Suppressor macrophage treated with lipopolysaccharide for 4 hours (primary cell): Measurements from ENCODE around the gene DMD.
A peak's percentile ranks its signal among the peaks of the same experiment; 100 is the strongest.

Source experiments
- DNase-seq: peaks from one replicate; pipeline ENCODE4 v3.0.0-alpha.2; 2020

DMD gene

GRCh38 chrX:32176510-32176909 is 1034.8 kb downstream of the DMD start:
- DNase-seq: no peak

GRCh38 chrX:32170481-32170880 is 1040.9 kb downstream of the DMD start:
- no peak for DNase-seq

GRCh38 chrX:32155044-32155638 is 1056.2 kb downstream of the DMD start:
- no peak for DNase-seq

- no peak for DNase-seq
Measured at GRCh38 chrX:32153585-32153984, 1057.8 kb downstream of the DMD start.

DNA sequence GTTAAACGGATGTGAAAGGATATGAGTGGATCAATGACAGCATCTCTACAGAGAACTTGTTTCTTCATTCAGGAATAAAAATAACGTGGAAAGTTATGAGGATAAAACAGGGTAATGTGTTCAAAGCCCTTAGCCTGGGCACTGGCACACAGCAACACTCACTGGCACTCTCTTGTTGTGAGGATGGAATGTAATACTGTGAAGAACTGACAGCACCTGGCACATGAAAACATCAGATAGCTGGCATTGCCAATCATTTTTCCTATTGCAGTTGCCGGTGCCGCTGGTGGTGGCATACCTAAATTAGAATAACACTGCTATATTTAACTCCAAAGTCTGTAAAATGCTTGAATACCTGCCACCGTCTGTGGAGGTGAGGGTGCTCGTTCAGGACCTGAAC is 1061.2 kb downstream of the DMD start:
- DNase-seq: no peak

- no peak for DNase-seq
Measured at GRCh38 chrX:32141841-32142240, 1069.5 kb downstream of the DMD start.

- DNase-seq: no peak
Measured at GRCh38 chrX:32139476-32139875, 1071.9 kb downstream of the DMD start.

DNA sequence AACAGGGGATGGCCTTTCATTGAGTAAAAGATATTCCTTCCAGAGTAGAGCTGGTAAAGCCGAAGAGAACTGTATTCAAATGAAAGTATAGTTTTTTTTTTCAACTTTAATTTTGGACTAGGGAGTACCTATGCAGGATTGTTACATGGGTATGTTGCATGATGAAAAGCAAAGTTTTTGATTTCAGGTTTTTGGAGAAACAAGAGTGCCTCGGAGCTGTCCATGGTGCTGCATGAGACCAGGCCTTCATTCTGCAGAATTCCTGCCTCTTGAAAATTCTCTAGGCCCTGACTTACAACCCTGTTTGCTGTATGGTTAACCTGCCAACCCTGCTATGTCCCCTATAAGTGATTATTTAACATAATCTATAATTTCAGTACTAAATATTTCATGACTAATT is 1073.8 kb downstream of the DMD start:
- no peak for DNase-seq

- DNase-seq: no peak
Measured at GRCh38 chrX:32126997-32127396, 1084.4 kb downstream of the DMD start.

- DNase-seq: no peak
Measured at GRCh38 chrX:32118832-32119231, 1092.5 kb downstream of the DMD start.

GRCh38 chrX:32116047-32116446 is 1095.3 kb downstream of the DMD start:
- DNase-seq: peak; percentile 0

- DNase-seq: no peak
Measured at GRCh38 chrX:32087663-32088062, 1123.7 kb downstream of the DMD start.

DNA sequence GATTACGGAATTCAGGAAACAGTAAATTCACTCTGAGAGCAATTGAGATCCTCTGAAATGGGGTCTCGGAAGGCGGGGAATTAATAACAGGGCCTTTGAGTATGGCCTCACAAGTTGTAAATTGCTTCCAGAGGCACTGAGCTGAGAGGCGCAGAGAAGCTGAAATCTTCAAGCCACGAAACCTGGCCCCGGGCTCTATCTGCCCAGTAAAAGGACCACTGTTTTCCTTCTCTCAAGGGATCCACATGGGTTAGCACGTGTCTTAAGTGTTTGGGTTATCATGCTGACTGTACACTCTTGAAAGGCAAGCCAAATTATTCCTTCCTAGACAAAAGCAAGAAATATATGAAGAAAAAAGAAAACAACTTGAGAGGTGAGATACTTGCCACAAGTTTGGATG is 1126.6 kb downstream of the DMD start:
- no peak for DNase-seq

- no peak for DNase-seq
Measured at GRCh38 chrX:32048285-32048684, 1163.1 kb downstream of the DMD start.

DNA sequence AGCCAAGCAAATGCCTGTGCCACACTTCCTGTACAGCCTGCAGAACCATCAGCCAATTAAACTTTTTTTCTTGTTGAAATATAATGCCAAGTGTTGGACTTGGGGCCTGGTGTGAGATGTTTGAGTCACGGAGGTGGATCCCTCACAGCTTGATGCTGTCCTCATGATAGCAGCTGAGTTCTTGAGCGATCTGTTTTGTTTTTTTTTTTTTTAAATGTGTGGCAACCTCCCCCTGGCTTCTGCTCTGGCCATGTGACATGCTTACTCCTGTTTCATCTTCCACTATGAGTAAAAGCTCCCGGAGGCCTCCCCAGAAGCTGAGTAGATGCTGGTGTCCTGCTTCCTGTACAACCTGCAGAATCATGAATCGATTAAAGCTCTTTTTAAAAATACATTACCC is 1166.2 kb downstream of the DMD start:
- no peak for DNase-seq

DNA sequence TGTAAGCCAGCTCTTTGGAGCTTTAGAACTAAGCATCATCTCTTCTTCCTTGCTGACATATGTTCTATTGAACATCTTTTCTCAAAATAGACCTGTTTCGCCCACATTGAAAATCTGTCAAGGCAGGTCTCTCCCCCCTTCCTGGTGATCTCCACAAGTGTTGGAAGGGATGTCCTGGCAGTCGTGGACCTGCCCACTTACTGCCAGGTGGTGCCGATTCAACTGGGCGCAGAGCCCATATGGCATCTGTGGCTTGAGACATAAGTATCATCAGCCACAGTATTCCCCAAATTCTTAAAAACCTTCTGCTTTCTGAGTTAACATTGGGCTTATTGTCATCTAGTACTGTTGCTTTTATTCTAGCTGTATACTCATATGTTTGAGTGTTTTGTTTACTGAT is 1170.2 kb downstream of the DMD start:
- no peak for DNase-seq

DNA sequence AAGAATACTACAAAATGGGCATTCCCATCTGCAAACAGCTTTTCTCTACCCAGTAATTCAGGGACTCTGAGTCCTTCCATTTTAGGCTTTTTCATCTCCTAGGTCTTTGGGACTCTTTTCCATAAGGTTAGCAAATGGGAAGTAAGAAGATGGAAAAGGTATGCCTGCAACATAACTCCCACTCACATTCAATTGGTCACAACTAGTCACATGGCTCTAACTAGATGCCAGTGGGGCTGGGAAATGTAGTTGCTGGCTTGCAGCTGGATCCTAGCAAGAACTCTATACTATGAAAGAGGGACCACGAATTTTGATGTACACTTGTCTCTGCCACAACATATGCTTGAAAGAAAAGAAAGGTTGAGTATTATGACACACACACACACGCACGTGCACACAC is 1184.6 kb downstream of the DMD start:
- no peak for DNase-seq

GRCh38 chrX:32024072-32024471 is 1187.3 kb downstream of the DMD start:
- no peak for DNase-seq

DNA sequence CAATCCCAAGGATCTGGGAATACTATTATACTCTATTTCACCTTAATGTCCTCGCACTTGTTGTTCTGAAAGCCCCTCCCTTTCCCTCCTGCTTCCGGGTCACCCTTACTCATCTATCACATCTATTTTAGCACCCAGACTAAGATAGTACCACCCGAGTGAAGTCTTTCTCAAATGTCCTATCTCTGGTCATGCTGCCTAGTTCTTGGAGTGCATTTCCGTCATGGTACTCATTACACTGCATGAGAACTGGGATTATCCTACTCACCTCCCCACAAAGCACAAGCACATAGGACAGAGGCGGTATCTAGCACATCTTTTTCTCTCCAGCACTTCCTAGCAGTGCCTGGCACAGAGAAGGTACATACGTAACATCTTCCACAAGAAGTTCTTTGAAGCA is 1195.2 kb downstream of the DMD start:
- DNase-seq: no peak

GRCh38 chrX:32010948-32011347 is 1200.4 kb downstream of the DMD start:
- DNase-seq: no peak

DNA sequence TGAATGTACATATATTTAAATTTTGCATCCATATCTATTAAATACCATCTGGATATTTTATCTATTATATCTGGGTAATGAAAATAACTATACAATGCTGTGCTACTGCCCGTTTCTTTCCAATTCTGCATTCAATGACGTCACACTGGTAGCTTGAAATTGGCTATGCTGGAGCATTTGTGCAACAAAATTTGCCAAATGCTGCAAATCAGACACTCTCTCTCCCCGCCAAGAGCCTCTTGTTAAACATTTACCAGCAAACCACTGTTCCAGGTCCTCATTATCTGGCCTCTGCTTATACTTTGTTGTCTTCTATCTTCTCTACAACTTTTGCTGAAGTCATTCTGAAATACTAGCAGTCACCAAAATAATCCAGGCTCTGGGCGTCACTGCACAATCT is 1201.1 kb downstream of the DMD start:
- no peak for DNase-seq

DNA sequence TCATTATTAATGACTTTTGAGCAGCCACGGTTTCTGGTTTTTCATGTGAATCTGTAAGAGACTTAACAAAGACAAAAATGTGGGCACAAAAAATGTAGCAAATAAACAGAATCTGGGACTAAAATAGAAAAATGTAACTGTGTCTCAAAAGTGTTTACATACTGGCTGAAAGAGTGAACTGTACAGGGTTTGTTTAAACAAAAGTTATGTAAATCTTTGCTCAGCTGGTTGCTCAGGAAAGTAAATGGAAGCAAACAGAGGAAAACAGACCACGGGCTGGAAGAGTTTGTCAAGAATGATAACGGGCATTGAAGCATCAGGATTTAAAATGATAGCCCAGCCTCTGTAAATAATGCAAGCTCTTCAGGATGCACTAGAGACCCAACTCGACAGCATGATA is 1217.7 kb downstream of the DMD start:
- no peak for DNase-seq

DNA sequence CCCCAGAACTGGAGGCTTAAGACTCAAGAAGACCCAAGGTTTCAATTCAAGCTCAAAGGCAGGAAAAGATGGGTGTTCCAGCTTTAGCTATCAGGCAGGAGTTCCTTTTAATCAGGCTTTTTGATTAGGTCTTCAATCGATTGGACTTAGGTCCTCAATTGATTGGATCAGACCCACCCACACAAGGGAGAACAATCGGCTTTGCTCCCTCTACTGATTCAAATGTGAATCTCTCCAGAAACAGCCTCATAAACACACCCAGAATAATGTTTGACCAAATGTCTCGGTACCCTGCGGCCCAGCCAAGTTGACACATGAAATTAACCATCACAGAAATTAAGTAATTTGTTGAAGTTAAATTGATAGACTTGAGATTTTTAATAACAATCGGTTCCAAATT is 1222.4 kb downstream of the DMD start:
- DNase-seq: no peak

GRCh38 chrX:31981546-31982062 is 1229.7 kb downstream of the DMD start:
- DNase-seq: no peak

DNA sequence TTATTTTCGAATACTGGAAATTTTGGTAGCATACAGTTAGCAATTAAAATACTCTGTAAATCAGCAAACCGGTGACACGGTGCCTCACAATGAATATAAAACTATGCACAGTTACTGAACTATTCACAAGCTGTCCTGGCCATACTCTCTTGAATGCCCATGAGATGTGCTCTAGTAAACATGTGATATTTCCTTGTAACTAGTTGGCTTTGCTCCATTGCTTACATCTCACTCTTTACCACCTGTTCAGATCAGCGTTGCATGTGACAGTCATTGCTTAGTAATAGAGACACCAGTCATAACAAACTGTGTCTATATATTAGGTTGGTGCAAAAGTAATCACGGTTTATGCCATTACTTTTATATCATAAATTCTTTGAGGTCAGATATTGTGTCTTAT is 1241.6 kb downstream of the DMD start:
- DNase-seq: no peak

GRCh38 chrX:31962256-31962655 is 1249.1 kb downstream of the DMD start:
- no peak for DNase-seq
